Measurements from ENCODE around the gene PSME3IP1.

Gene PSME3IP1

DNA sequence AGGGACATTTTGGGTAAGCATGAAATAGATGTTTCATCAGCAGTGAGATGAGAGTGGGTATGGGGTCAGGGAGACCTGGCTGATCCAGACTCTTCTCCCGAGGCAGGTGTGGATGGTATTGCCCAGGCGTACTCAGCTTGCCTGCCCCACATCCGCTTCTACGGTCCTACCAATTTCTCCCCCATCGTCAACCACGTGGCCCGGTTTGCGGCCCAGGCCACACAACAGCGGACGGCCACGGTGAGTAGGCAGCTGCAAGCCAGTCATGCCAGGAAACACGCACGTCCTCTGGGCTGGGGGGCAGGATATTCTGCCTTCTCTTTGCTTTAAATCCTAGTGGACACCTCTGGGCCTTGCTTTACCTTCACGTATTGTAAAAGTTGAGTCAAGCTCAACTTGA, 48.8 kb downstream of the PSME3IP1 start:
- Histone ChIP-seq H3K27ac (no peak overlapping the region), H3K4me3 (no peak overlapping the region)
- no peak for DNase-seq (ENCODE audit: low spot score)
- TF ChIP-seq, protein P1, sequence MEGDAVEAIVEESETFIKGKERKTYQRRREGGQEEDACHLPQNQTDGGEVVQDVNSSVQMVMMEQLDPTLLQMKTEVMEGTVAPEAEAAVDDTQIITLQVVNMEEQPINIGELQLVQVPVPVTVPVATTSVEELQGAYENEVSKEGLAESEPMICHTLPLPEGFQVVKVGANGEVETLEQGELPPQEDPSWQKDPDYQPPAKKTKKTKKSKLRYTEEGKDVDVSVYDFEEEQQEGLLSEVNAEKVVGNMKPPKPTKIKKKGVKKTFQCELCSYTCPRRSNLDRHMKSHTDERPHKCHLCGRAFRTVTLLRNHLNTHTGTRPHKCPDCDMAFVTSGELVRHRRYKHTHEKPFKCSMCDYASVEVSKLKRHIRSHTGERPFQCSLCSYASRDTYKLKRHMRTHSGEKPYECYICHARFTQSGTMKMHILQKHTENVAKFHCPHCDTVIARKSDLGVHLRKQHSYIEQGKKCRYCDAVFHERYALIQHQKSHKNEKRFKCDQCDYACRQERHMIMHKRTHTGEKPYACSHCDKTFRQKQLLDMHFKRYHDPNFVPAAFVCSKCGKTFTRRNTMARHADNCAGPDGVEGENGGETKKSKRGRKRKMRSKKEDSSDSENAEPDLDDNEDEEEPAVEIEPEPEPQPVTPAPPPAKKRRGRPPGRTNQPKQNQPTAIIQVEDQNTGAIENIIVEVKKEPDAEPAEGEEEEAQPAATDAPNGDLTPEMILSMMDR (IDR thresholded peaks at IDR 0.05), result no peak

DNA sequence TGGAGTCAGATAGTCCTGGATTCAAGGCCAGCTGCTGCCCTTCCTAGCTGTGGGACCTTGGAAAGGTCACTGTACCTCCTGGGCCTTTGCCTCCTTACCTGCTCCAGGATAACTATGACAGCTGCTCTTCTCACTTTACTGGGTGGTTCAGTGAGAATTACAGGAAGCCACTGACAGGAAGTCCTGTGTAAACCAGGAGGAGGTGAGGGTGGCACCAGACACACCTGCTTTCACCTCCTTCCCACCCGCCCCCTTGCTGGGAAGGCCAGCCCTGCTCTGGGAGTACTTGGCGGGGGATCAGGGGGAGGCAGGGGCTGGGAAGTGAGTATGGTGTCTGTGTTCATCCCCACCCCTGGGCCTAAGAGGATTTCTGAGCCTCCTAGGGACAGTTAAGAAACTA, 50.9 kb downstream of the PSME3IP1 start:
- H3K27ac ChIP-seq, result no peak overlapping the region
- DNase-seq (ENCODE audit: low spot score), result no peak
- TF ChIP-seq, protein P1 (IDR thresholded peaks at IDR 0.05), result no peak
- no peak overlapping the region for H3K4me3 ChIP-seq

DNA sequence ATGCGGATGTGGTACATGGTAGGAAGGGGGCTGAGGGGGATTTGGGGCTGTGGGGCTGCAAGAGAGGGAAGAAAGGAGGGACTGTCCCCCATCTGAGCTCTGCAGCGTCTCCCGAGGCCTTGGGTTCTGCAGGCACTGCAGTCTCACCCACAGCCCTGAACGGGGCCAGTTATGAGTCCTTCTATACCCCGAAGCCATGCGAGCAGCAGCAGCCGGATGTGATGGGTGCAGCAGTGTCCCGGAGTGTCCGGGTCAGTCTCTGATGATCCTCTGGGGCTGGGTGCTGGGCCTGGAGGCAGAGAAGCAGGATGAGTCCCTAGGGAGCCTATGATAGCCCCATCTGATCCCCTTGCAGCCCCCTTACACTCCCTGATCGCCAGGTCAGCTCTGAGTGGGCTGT, 52.0 kb downstream of the PSME3IP1 start:
- no peak overlapping the region for H3K27ac ChIP-seq
- TF ChIP-seq, protein P1 (IDR thresholded peaks at IDR 0.05), result no peak
- H3K4me3 ChIP-seq, result no peak overlapping the region
- no peak for DNase-seq (ENCODE audit: low spot score)

DNA sequence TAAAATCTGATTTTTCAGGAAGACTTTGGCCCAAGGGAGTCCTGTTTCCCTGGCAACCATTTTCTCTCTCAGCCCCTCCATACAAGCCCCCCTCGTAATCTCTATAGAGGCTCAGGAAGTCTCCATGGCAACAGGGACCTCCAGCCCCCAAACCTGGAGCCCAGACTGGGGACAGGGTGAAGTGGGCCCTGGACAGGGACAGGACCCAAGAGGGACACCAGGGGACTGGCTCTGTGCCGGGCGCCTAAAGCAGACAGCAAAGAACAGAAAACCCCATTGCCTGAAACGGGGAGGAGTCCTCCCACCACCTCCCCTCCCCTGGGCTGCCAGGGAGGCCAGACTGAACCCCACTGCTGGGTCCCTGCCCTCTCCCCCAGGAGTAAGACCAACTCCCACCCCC, 52.8 kb downstream of the PSME3IP1 start:
- DNase-seq (ENCODE audit: low spot score), result no peak
- Histone ChIP-seq H3K4me3 (no peak overlapping the region), H3K27ac (no peak overlapping the region)
- TF ChIP-seq, protein P1 (IDR thresholded peaks at IDR 0.05), result no peak

DNA sequence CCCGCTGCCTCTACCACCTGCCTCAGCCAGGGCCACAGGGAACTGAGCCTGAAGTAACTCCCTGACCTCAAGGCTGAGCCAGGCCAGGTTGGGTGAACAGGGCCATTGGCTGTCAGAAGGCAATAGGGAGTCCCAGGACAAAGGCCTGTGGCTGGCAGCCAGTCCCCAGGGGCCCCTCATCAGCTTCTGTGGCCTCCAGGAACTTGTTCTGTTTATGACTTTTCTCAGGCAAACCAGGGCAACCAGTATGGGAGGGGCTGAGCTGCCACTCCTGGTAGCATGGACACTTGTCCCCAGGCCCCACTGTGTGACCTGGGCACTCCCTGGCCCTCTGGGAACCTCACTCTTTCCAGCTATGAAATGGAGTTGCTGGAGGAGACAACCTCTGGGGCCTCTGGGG, 53.4 kb downstream of the PSME3IP1 start:
- Histone ChIP-seq H3K27ac (no peak overlapping the region), H3K4me3 (no peak overlapping the region)
- TF ChIP-seq, protein P1 (IDR thresholded peaks at IDR 0.05), result no peak
- no peak for DNase-seq (ENCODE audit: low spot score)

DNA sequence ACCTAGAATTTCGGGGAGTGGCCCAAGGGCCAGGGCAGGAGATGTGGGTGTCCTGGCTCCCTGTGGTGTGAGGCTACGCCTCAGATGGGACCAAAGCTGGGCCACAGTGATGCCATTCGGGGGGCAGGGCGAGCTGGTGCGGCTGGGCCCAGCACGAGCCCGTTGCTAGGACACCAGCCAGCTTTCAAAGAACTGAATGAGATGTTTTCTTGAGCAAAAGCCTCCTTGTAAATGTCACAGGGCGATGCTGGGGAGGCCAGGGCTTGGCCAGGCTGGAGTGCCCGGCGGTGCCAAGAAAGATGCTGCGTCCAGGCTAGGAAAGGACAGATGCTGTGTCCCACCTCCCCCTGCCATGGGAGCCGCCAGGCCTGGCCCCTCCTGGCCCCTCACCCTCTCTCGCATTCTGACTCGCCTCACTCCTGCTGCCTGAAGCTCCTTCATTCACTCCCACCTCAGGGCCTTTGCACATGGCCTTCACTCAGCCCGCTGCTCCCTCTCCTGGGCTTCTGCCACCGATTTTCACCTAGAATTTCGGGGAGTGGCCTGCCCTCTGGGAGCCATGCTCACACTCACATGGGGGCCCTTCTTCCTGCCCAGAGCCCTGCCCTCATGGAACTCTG, 54.4 kb downstream of the PSME3IP1 start:
- Histone ChIP-seq H3K27ac (peak overlapping the region in 1 of 2 donors; percentile 40), H3K4me3 (no peak overlapping the region)
- DNase-seq (ENCODE audit: low spot score), result no peak
- TF ChIP-seq, protein P1 (IDR thresholded peaks at IDR 0.05), result no peak

DNA sequence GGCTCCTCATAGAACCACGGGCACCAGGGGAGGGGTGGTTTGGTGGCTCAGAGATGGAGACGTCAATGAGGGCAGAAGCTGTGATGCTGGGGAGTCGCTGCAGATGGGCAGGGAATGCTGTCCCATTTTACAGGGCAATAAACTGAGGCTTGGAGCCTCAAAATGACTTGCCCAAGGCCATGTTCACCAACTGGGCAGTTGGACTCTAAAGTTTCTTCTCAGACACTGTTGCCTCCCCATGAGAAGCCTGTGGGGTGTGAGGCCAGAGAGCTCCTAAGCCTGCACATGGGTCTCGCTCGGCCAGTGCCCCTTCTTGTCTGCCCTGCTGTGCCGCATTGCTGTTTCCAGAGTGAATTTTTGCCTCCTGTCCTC, 54.9 kb downstream of the PSME3IP1 start:
- peak overlapping the region in 1 of 2 donors; percentile 40 for H3K27ac ChIP-seq
- no peak overlapping the region for H3K4me3 ChIP-seq
- DNase-seq (ENCODE audit: low spot score), result no peak
- TF ChIP-seq, protein P1 (IDR thresholded peaks at IDR 0.05), result no peak

Data from coronary artery (tissue), 2 donors.